ENCODE measurements around the gene HCN1.
"Not testable (repeated sequence)": the region's sequence is repeated elsewhere in the genome, so short reads cannot be mapped to it uniquely, and the experiment has no call there.

The HCN1 gene

GRCh38 chr5:45622365-45622764, 73.8 kb downstream of the HCN1 start:
- DNase-seq (ENCODE audit: extremely low read depth in 1 of 2, low read depth in 1 of 2): no peak

GRCh38 chr5:45617859-45618416, 78.2 kb downstream of the HCN1 start:
- no peak for DNase-seq (ENCODE audit: extremely low read depth in 1 of 2, low read depth in 1 of 2)

GRCh38 chr5:45609661-45610060, 86.5 kb downstream of the HCN1 start:
- no peak for DNase-seq (ENCODE audit: extremely low read depth in 1 of 2, low read depth in 1 of 2)

GRCh38 chr5:45604092-45604491, 92.1 kb downstream of the HCN1 start:
- no peak for DNase-seq (ENCODE audit: extremely low read depth in 1 of 2, low read depth in 1 of 2)

GRCh38 chr5:45601424-45601823, 94.8 kb downstream of the HCN1 start:
- DNase-seq (ENCODE audit: extremely low read depth in 1 of 2, low read depth in 1 of 2): no peak

- DNase-seq (ENCODE audit: extremely low read depth in 1 of 2, low read depth in 1 of 2): no peak
These were observed 99.9 kb downstream of the HCN1 start for GRCh38 chr5:45596320-45596719.

- not testable (repeated sequence) for DNase-seq (ENCODE audit: extremely low read depth in 1 of 2, low read depth in 1 of 2)
These were observed 110.2 kb downstream of the HCN1 start for GRCh38 chr5:45586001-45586400.

- DNase-seq (ENCODE audit: extremely low read depth in 1 of 2, low read depth in 1 of 2): no peak
These were observed 117.9 kb downstream of the HCN1 start for GRCh38 chr5:45578270-45578669.

- DNase-seq (ENCODE audit: extremely low read depth in 1 of 2, low read depth in 1 of 2): no peak
These were observed 127.4 kb downstream of the HCN1 start for GRCh38 chr5:45568813-45569212.

- no peak for DNase-seq (ENCODE audit: extremely low read depth in 1 of 2, low read depth in 1 of 2)
These were observed 153.8 kb downstream of the HCN1 start for GRCh38 chr5:45542421-45542820.

- DNase-seq (ENCODE audit: extremely low read depth in 1 of 2, low read depth in 1 of 2): no peak
These were observed 162.5 kb downstream of the HCN1 start for GRCh38 chr5:45533663-45534062.

GRCh38 chr5:45532826-45533624, 163.2 kb downstream of the HCN1 start:
- DNase-seq (ENCODE audit: extremely low read depth in 1 of 2, low read depth in 1 of 2): no peak

GRCh38 chr5:45521067-45521466, 175.1 kb downstream of the HCN1 start:
- no peak for DNase-seq (ENCODE audit: extremely low read depth in 1 of 2, low read depth in 1 of 2)

GRCh38 chr5:45512521-45512920, 183.7 kb downstream of the HCN1 start:
- no peak for DNase-seq (ENCODE audit: extremely low read depth in 1 of 2, low read depth in 1 of 2)

GRCh38 chr5:45509371-45509770, 186.8 kb downstream of the HCN1 start:
- no peak for DNase-seq (ENCODE audit: extremely low read depth in 1 of 2, low read depth in 1 of 2)

GRCh38 chr5:45508135-45508534, 188.0 kb downstream of the HCN1 start:
- DNase-seq (ENCODE audit: extremely low read depth in 1 of 2, low read depth in 1 of 2): no peak

GRCh38 chr5:45507178-45507577, 189.0 kb downstream of the HCN1 start:
- DNase-seq (ENCODE audit: extremely low read depth in 1 of 2, low read depth in 1 of 2): no peak

GRCh38 chr5:45499006-45499405, 197.2 kb downstream of the HCN1 start:
- DNase-seq (ENCODE audit: extremely low read depth in 1 of 2, low read depth in 1 of 2): not testable (repeated sequence)

GRCh38 chr5:45491368-45491767, 204.8 kb downstream of the HCN1 start:
- DNase-seq (ENCODE audit: extremely low read depth in 1 of 2, low read depth in 1 of 2): no peak

- no peak for DNase-seq (ENCODE audit: extremely low read depth in 1 of 2, low read depth in 1 of 2)
These were observed 211.4 kb downstream of the HCN1 start for GRCh38 chr5:45484781-45485180.

- no peak for DNase-seq (ENCODE audit: extremely low read depth in 1 of 2, low read depth in 1 of 2)
These were observed 242.1 kb downstream of the HCN1 start for GRCh38 chr5:45454114-45454513.

- DNase-seq (ENCODE audit: extremely low read depth in 1 of 2, low read depth in 1 of 2): not testable (repeated sequence)
These were observed 251.3 kb downstream of the HCN1 start for GRCh38 chr5:45444856-45445255.

- DNase-seq (ENCODE audit: extremely low read depth in 1 of 2, low read depth in 1 of 2): no peak
These were observed 255.7 kb downstream of the HCN1 start for GRCh38 chr5:45440466-45440865.

Measured in stimulated activated CD8-positive, alpha-beta memory T cell treated with anti-CD3 and anti-CD28 coated beads, Interleukin-7, amount 100 ng/mL, for 48 hours (primary cell).